CD4-positive, alpha-beta T cell treated with Interleukin-4 for 4 hours (primary cell): Measurements from ENCODE around the gene LRCH1.

Source experiments
- DNase-seq: peaks from one replicate; pipeline ENCODE4 v3.0.0-alpha.2; 2020

Gene LRCH1

GRCh38 chr13:46595136-46595884, 42.3 kb downstream of the LRCH1 start:
- DNase-seq, result no peak

GRCh38 chr13:46595885-46596275, 42.9 kb downstream of the LRCH1 start:
- DNase-seq, result no peak

- DNase-seq, result no peak
These were observed 43.5 kb downstream of the LRCH1 start for GRCh38 chr13:46596466-46596865.

- DNase-seq, result no peak
These were observed 45.3 kb downstream of the LRCH1 start for GRCh38 chr13:46598140-46598819.

GRCh38 chr13:46598820-46599180, 45.8 kb downstream of the LRCH1 start:
- no peak for DNase-seq

GRCh38 chr13:46600943-46601311, 48.0 kb downstream of the LRCH1 start:
- no peak for DNase-seq

- DNase-seq, result no peak
These were observed 49.6 kb downstream of the LRCH1 start for GRCh38 chr13:46602531-46602930.

- no peak for DNase-seq
These were observed 50.2 kb downstream of the LRCH1 start for GRCh38 chr13:46603165-46603603.

GRCh38 chr13:46604226-46604990, 51.4 kb downstream of the LRCH1 start:
- no peak for DNase-seq

- no peak for DNase-seq
These were observed 52.3 kb downstream of the LRCH1 start for GRCh38 chr13:46605076-46605824.

GRCh38 chr13:46605825-46606554, 53.0 kb downstream of the LRCH1 start:
- no peak for DNase-seq

GRCh38 chr13:46606970-46607369, 54.0 kb downstream of the LRCH1 start:
- no peak for DNase-seq

GRCh38 chr13:46607768-46608564, 55.0 kb downstream of the LRCH1 start:
- DNase-seq, result no peak

- DNase-seq, result no peak
These were observed 56.1 kb downstream of the LRCH1 start for GRCh38 chr13:46609052-46609451.

- DNase-seq, result no peak
These were observed 56.8 kb downstream of the LRCH1 start for GRCh38 chr13:46609726-46610125.

- DNase-seq, result no peak
These were observed 59.3 kb downstream of the LRCH1 start for GRCh38 chr13:46612267-46612666.

- DNase-seq, result no peak
These were observed 60.6 kb downstream of the LRCH1 start for GRCh38 chr13:46613409-46614049.

GRCh38 chr13:46614582-46614981, 61.6 kb downstream of the LRCH1 start:
- no peak for DNase-seq

- DNase-seq, result no peak
These were observed 63.0 kb downstream of the LRCH1 start for GRCh38 chr13:46615888-46616531.

- DNase-seq, result no peak
These were observed 64.3 kb downstream of the LRCH1 start for GRCh38 chr13:46617229-46617721.
